Retinal pigment epithelial cell (primary cell): ENCODE measurements around the gene MFAP2.
A peak's percentile ranks its signal among the peaks of the same experiment; 100 is the strongest.

ENCODE experiments used
- DNase-seq: peaks from one replicate; pipeline ENCODE4 v3.0.0-alpha.2; 2010; ENCODE audit warnings: low read depth
- H3K4me3 ChIP-seq: 2 replicates; pipeline ENCODE4 v1.5.1; 2011; ENCODE audit warnings: mild to moderate bottlenecking, low read length, control low read depth, moderate library complexity
- TF ChIP-seq, protein P1 (sequence below): conservative IDR thresholded peaks from 2 replicates; pipeline ENCODE4 v1.5.1; 2011; ENCODE audit warnings: low read depth, low read length, control low read depth, inconsistent platforms

The MFAP2 gene

DNA sequence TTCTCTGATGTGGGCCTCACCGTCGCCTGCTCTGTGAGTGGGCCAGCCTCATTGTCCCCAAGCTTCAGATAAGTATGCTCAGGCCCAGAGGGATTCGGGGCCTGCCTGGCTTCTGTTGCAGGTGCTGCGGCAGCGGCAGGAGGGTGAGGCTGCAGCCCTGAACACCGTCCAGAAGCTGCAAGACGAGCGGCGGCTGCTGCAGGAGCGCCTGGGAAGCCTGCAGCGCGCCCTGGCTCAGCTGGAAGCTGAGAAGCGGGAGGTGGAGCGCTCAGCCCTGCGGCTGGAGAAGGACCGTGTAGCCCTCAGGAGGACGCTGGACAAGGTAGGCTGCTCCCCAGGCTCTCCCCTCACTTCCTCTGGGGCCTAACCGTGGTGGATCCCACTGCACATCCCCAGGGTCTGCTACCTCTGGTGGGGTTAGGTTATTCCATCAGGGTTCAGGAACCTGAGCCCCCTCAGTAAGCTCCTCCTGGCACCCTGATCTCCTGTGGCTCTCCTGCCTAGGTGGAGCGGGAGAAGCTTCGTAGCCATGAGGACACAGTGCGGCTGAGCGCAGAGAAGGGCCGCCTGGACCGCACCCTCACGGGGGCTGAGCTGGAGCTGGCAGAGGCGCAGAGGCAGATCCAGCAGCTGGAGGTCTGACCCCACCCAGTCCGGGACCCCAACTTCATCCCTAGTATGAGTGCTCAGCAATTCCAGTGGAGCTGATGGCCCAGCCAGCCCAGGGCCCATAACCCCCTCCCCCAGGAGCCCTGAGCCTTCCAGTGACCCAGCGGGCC is 10.1 kb downstream of the MFAP2 start:
- no peak overlapping the region for H3K4me3 ChIP-seq
- no peak for DNase-seq
- TF ChIP-seq, protein P1, sequence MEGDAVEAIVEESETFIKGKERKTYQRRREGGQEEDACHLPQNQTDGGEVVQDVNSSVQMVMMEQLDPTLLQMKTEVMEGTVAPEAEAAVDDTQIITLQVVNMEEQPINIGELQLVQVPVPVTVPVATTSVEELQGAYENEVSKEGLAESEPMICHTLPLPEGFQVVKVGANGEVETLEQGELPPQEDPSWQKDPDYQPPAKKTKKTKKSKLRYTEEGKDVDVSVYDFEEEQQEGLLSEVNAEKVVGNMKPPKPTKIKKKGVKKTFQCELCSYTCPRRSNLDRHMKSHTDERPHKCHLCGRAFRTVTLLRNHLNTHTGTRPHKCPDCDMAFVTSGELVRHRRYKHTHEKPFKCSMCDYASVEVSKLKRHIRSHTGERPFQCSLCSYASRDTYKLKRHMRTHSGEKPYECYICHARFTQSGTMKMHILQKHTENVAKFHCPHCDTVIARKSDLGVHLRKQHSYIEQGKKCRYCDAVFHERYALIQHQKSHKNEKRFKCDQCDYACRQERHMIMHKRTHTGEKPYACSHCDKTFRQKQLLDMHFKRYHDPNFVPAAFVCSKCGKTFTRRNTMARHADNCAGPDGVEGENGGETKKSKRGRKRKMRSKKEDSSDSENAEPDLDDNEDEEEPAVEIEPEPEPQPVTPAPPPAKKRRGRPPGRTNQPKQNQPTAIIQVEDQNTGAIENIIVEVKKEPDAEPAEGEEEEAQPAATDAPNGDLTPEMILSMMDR: no peak

GRCh38 chr1:16969651-16970050 is 10.8 kb downstream of the MFAP2 start:
- H3K4me3 ChIP-seq: no peak overlapping the region
- TF ChIP-seq, protein P1: no peak
- DNase-seq: no peak

DNA sequence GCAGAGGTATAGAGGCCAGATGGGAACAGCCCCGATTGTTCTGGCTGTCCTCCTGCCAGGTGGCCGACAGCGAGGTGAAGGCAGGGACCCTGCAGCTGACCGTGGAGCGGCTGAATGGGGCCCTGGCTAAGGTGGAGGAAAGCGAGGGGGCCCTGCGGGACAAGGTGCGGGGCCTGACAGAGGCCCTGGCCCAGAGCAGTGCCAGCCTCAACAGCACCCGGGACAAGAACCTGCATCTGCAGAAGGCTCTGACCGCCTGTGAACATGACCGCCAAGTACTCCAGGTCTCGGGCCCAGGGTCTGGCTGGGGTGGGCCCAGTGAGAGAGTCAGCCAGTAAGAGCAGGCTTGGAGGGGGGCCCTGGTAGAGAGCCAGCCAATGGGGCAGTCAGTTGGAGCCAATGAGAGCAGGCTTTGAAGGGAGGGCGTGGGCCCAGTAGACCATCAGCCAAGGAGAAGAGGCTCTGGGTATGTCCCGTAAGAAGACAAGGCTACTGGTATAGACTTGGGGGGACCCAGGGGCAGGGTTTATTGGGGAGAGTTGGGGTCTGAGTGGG is 11.3 kb downstream of the MFAP2 start:
- TF ChIP-seq, protein P1: no peak
- no peak overlapping the region for H3K4me3 ChIP-seq
- no peak for DNase-seq

GRCh38 chr1:16968372-16968771 is 12.0 kb downstream of the MFAP2 start:
- no peak overlapping the region for H3K4me3 ChIP-seq
- DNase-seq: no peak
- TF ChIP-seq, protein P1: no peak

GRCh38 chr1:16967962-16968361 is 12.5 kb downstream of the MFAP2 start:
- TF ChIP-seq, protein P1: no peak
- DNase-seq: no peak
- no peak overlapping the region for H3K4me3 ChIP-seq

DNA sequence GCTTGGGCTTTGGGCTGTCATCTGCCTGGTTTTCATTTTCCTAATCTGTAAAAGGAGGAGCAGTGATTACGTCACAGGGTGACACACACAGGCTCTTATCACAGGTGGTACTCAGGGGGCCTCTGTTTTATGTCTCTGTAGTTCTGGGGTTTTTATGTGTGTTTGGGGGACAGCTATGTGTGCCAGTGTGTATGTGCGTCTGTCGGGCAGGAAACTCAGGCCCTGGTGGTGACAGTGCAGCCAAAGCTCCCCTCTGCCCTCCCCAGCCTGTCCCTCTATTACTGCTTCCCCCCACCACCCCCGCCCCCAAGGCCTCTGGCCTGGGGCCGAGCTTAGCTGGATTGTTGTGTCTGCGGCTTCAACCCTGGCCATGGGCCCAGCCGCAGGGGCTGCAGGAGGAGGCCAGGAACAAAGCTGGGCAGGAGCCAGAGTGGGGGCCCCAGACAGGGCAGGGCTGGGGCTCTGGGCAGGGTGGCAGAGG is 13.3 kb downstream of the MFAP2 start:
- TF ChIP-seq, protein P1: no peak
- no peak overlapping the region for H3K4me3 ChIP-seq

GRCh38 chr1:16966282-16966681 is 14.1 kb downstream of the MFAP2 start:
- no peak for DNase-seq
- H3K4me3 ChIP-seq: no peak overlapping the region
- TF ChIP-seq, protein P1: no peak

More for the DNA sequence above, 13.3 kb downstream of the MFAP2 start:
- DNase-seq: peak; percentile 73
